BLaER1 (cell line): ENCODE measurements around the gene ERN1.

Experiments used
- H3K27ac ChIP-seq: shearing (Covaris generic); formaldehyde crosslinking; 2 replicates; pipeline ENCODE4 v1.8.1; 2022
- H3K27me3 ChIP-seq: shearing (Covaris generic); formaldehyde crosslinking; 2 replicates; pipeline ENCODE4 v1.8.1; 2022
- H3K36me3 ChIP-seq: shearing (Covaris generic); formaldehyde crosslinking; 2 replicates; pipeline ENCODE4 v1.8.1; 2022
- H3K4me1 ChIP-seq: shearing (Covaris generic); formaldehyde crosslinking; 2 replicates; pipeline ENCODE4 v1.8.1; 2022
- H3K4me2 ChIP-seq: shearing (Covaris generic); formaldehyde crosslinking; 2 replicates; pipeline ENCODE4 v1.8.1; 2022
- H3K4me3 ChIP-seq: shearing (Covaris generic); formaldehyde crosslinking; 2 replicates; pipeline ENCODE4 v1.8.1; 2022
- H3K9ac ChIP-seq: shearing (Covaris generic); formaldehyde crosslinking; 2 replicates; pipeline ENCODE4 v1.8.1; 2022
- H3K9me3 ChIP-seq: shearing (Covaris generic); formaldehyde crosslinking; 2 replicates; pipeline ENCODE4 v1.8.1; 2022
- H4K20me1 ChIP-seq: shearing (Covaris generic); formaldehyde crosslinking; 2 replicates; pipeline ENCODE4 v1.8.1; 2022
- Cebpa-rat ChIP-seq: shearing (Covaris generic); IDR thresholded peaks from 2 replicates; pipeline ENCODE4 v1.8.1; 2022

Gene ERN1

DNA sequence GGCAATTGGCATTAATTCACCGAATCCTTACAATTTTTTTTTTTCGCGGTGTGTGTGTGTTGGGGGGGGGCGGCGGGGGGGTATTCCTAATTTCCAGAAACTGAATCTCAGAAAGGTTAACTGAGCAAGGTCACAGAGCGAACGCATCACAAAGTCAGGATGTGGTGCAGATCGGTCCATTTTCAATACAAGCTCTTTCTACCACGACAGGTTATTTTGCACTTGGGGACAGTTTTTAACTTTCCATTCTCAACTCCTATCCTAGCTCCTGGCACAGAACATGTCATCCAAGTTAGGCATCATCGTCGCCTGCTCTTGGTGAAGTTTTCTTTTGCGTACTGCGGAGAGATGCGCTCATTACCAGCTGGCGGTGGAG, 15.4 kb upstream of the ERN1 start:
- Histone ChIP-seq H4K20me1 (0 out of 2 replicates have a peak, but pooled peaks cover 10% of the 10 kb centered on the region), H3K27ac (no peak overlapping the region)

DNA sequence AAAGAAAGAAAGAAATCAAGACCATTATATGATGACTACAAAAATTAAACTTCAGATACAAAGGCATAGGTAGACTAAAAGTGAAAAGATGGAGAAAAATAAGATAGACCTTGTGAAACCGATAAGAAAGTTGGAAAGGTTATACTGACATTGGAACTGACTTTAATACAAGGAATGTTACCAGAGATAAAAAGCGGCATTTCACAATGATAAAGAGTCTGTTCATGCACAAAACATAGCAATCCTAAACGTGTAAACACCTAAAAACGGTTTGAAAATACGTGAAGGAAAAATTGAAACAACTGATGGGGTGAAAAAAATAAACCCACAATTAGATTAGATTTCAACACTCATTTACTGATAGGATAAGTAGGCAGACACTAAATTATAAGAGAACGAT, 9.6 kb upstream of the ERN1 start:
- Histone ChIP-seq H3K9me3 (no peaks in the 10 kb centered on the region), H3K9ac (no peak overlapping the region), H3K4me1 (peaks cover under 1% of the 10 kb centered on the region; the same call in 1 of the 2 replicates), H3K4me2 (no peak overlapping the region), H3K27me3 (no peaks in the 10 kb centered on the region), H3K4me3 (no peak overlapping the region), H4K20me1 (no peaks in the 10 kb centered on the region), H3K36me3 (no peaks in the 10 kb centered on the region), H3K27ac (no peak overlapping the region)
- TF ChIP-seq Cebpa-rat = no peak

More for the DNA sequence above, 15.4 kb upstream of the ERN1 start:
- peak overlapping the region; percentile 80 for H3K4me2 ChIP-seq
- TF ChIP-seq Cebpa-rat = no peak
- no peaks in the 10 kb centered on the region for H3K27me3 ChIP-seq
- peak overlapping the region; percentile 91 for H3K4me3 ChIP-seq
- H3K4me1 ChIP-seq = peaks cover 20% of the 10 kb centered on the region
- H3K9me3 ChIP-seq = no peaks in the 10 kb centered on the region
- H3K9ac ChIP-seq = peak overlapping the region; percentile 99
- H3K36me3 ChIP-seq = peaks cover 24% of the 10 kb centered on the region

DNA sequence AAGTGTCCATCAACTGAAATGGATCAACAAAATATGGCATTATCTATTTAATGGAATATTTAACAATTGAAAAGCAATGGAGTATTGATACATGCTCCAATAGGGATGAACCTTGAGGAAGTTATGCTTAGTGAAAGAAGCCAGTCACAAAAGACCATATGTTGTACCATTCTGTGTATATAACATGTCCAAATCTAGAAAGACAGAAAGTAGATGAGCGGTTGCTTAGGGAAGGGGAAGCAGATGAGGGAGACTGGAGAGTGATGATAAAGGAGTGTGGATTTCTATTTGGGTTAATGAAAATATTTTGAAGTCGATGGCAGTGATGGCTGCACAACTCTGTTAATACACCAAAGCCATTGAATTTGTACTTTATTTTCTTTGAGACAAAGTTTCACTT, 8.5 kb upstream of the ERN1 start:
- Histone ChIP-seq H3K36me3 (no peaks in the 10 kb centered on the region), H3K27me3 (no peaks in the 10 kb centered on the region), H3K4me1 (no peaks in the 10 kb centered on the region), H4K20me1 (no peaks in the 10 kb centered on the region), H3K9ac (no peak overlapping the region), H3K27ac (no peak overlapping the region), H3K9me3 (no peaks in the 10 kb centered on the region), H3K4me2 (no peak overlapping the region), H3K4me3 (no peak overlapping the region)
- no peak for TF ChIP-seq Cebpa-rat

DNA sequence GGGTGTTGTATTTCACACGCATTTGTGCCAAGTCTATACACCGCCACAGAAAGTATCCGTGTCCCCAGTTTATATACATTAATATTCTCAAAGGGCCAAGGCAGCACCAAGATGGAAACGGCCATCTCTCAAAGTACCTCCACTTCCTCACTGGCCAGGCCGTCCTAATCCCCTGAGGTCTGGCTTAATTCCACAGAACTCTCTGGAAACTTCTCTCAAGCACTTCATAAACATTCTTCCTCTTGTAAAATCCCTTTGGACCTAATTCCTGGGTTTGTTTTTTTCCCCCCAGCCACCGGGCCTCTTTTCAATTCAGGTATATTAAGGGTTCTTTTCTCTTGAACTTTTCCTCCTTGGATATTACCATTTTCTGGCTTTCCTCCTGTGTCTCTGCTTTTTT, 5.1 kb upstream of the ERN1 start:
- H3K4me3 ChIP-seq = no peak overlapping the region
- no peak for TF ChIP-seq Cebpa-rat
- H3K4me1 ChIP-seq = peaks cover 26% of the 10 kb centered on the region
- H3K9ac ChIP-seq = no peak overlapping the region
- H3K27me3 ChIP-seq = no peaks in the 10 kb centered on the region
- no peaks in the 10 kb centered on the region for H3K36me3 ChIP-seq
- no peaks in the 10 kb centered on the region for H3K9me3 ChIP-seq
- no peak overlapping the region for H3K4me2 ChIP-seq
- H4K20me1 ChIP-seq = no peaks in the 10 kb centered on the region
- H3K27ac ChIP-seq = no peak overlapping the region

DNA sequence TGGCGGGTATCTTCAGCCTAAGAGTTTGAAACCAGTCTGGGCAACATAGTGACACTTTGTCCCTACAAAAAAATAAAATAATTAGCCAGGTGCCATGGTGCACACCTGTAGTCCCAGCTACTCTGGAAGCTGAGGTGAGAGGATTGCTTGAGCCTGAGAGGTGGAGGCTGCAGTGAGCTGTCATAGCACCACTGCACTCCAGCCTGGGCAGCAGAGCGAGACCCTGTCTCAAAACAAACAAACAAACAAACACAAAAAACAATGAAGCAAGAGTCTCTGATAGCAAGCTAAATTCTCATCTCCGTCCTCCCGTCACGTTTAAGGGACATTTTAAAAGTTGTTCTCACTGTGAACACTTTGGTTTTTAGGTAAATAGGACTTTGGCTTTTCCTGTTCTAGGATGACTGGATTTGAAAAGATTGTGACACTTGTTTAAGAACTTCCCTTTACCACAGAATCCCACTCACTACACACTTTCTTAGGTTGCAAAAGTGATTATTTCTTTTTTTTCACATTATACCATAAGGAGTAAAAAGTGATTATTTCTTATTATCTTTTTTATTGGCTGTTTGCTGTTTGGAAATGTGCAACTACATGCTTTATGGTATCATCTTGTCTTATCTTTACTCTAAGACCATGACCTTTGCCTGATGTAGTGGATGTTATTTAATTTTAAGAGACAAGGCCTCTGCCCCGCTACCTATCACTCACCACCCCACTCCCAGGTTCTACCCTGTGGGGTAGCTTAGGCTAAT, 4.4 kb upstream of the ERN1 start:
- Histone ChIP-seq H3K27me3 (peaks cover 5% of the 10 kb centered on the region), H4K20me1 (peaks cover 3% of the 10 kb centered on the region), H3K27ac (no peak overlapping the region), H3K4me3 (no peak overlapping the region), H3K4me2 (no peak overlapping the region), H3K9ac (no peak overlapping the region), H3K9me3 (no peaks in the 10 kb centered on the region), H3K4me1 (peaks cover 28% of the 10 kb centered on the region), H3K36me3 (no peaks in the 10 kb centered on the region)
- TF ChIP-seq Cebpa-rat = no peak

DNA sequence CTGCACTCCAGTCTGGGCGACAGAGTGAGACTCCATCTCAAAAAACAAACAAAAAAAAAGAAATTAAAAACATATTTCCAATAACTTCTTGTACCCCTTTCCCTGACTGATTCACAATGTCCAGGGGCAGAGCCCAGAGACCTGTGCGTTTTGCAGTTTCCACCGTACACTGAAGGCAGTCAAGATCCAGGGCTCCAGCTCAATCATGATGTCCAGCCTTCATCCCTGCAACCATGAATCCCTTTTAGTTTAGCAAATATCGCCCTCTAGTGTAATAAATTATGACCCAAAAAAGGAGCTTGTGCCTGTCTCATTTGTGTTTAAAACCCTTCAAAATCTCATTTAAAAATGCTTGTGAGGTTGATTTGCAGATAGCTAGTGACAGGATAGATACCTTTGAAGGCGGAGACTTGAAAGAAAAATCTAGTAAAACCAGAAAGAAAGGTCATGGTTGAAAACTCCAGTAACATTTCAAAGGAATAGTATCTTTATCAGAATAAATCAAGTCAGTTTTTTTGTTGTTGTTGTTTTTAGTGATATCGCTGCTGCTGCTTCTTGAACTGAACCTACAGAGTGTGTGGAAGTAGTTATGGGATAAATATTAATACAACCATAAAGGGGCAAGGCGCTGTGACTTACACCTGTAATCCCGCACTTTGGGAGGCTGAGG, 3.7 kb upstream of the ERN1 start:
- H3K36me3 ChIP-seq = no peaks in the 10 kb centered on the region
- peaks cover 10% of the 10 kb centered on the region for H4K20me1 ChIP-seq
- H3K4me3 ChIP-seq = no peak overlapping the region
- peaks cover 35% of the 10 kb centered on the region for H3K4me1 ChIP-seq
- no peak overlapping the region for H3K4me2 ChIP-seq
- H3K27ac ChIP-seq = no peak overlapping the region
- peaks cover 12% of the 10 kb centered on the region for H3K27me3 ChIP-seq
- H3K9me3 ChIP-seq = no peaks in the 10 kb centered on the region
- TF ChIP-seq Cebpa-rat = no peak
- no peak overlapping the region for H3K9ac ChIP-seq

DNA sequence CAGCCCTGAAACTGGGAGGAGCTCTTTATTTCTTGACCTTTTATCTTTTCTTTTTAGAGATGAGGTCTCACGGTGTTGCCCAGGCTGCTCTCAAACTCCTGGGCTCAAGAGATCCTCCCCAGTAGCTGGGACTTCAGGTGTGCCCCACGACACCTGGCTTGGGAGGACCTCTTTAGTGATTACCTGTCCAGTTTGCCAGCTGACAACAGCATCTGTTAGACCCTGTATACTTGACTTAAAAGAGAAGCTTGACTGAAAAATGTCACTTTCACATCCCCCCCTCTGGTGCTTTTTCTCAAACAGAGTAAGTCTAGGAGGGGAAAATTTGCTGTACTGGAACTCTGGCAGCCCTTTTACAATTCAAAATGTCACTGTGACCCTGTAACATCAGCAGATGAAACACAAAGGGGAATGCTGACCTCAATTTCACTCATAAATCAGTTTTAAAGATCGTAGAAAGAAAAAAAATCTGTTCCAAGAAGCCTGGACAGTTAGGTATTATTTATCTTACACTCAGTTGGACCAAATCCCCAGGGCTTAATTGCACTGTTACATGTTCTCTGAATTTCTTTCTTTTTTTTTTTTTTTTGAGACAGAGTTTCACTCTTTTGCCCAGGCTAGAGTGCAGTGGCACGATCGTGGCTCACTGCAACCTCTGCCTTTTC, 1.8 kb upstream of the ERN1 start:
- Histone ChIP-seq H3K9ac (0 out of 2 replicates have a peak overlapping the region, but pooled peaks have one; percentile 10), H3K4me1 (peaks cover 36% of the 10 kb centered on the region), H3K27me3 (peaks cover 25% of the 10 kb centered on the region), H3K4me3 (no peak overlapping the region), H4K20me1 (peaks cover 30% of the 10 kb centered on the region), H3K27ac (no peak overlapping the region), H3K4me2 (peak overlapping the region; percentile 95; the same call in 1 of the 2 replicates), H3K36me3 (no peaks in the 10 kb centered on the region), H3K9me3 (no peaks in the 10 kb centered on the region)
- TF ChIP-seq Cebpa-rat = no peak

DNA sequence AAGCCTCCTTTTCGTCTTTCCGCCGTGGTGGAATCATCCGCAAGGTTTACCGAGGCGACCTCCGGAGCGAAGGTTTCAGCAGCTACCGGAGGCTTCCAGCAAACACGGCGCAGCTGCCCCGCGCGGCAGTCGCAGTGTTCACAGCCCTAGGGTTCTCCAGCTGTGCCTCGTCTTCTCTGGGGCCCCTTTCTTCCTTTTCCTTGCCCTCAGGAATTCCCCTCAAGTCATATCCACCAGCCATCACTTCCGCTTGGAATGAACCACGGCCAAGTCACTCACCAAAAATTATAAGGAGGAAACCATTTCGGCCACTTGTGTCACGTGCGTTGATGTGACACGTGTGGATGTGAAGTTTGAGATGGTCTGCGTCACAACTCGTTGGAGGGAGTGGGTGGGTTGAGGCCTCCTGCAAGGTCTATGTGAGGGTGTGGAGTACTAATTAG, 636 bp upstream of the ERN1 start:
- no peaks in the 10 kb centered on the region for H3K9me3 ChIP-seq
- no peaks in the 10 kb centered on the region for H3K36me3 ChIP-seq
- H3K4me2 ChIP-seq = peak overlapping the region; percentile 95
- peak overlapping the region; percentile 68 for H3K9ac ChIP-seq
- peaks cover 36% of the 10 kb centered on the region for H3K4me1 ChIP-seq
- peak overlapping the region; percentile 46; the same call in 1 of the 2 replicates for H3K27ac ChIP-seq
- peaks cover 25% of the 10 kb centered on the region for H3K27me3 ChIP-seq
- H4K20me1 ChIP-seq = peaks cover 41% of the 10 kb centered on the region
- H3K4me3 ChIP-seq = peak overlapping the region; percentile 93
- TF ChIP-seq Cebpa-rat = no peak

DNA sequence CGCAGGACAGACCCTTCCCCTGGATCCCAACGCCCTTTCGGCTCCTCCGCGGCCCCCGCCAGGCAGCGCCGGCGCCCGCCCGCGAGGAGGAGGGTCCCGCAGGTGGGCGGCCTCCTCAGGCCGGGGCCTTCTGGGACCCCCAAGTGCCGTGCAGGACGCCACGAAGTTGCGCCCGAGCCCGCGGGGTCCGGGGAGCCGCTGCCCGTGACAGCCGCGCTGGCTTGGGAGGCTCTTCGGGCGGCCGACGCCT, 504 bp downstream of the ERN1 start:
- peaks cover 46% of the 10 kb centered on the region for H4K20me1 ChIP-seq
- H3K9me3 ChIP-seq = no peaks in the 10 kb centered on the region
- peak overlapping the region; percentile 93 for H3K4me3 ChIP-seq
- H3K27me3 ChIP-seq = peaks cover 25% of the 10 kb centered on the region
- H3K9ac ChIP-seq = peak overlapping the region; percentile 88
- no peaks in the 10 kb centered on the region for H3K36me3 ChIP-seq
- H3K4me1 ChIP-seq = peaks cover 36% of the 10 kb centered on the region
- peak overlapping the region; percentile 73 for H3K27ac ChIP-seq
- peak overlapping the region; percentile 96 for H3K4me2 ChIP-seq
- no peak for TF ChIP-seq Cebpa-rat
